A673 (cell line): Measurements from ENCODE around the gene PHLDA3. TPM values are rescaled to one million over a fixed set of nuclear protein-coding genes. Genes with fewer than 3 reads are reported as not detected.

Experiments
- BruUV-seq: library from RNA; stranded (reverse); fragments of 400-500 nt; replicated peaks from 2 replicates; lab custom pipeline; 2021; lab: Mats Ljungman, UMichigan
- CTCF ChIA-PET: fragments of 300-600 bp; sonication (Branson Sonifier 250); formaldehyde crosslinking; loops from one replicate; lab custom pipeline; 2022; ENCODE audit warnings: antibody characterized with exemption; lab: Charles Lee
- POLR2A ChIA-PET: fragments of 300-600 bp; sonication (Branson Sonifier 250); formaldehyde crosslinking; loops from one replicate; lab custom pipeline; 2022; ENCODE audit warnings: antibody characterized with exemption; ENCODE audit not compliant: low non-redundant PET; lab: Charles Lee
- DNase-seq: peaks from one replicate; pipeline ENCODE4 v3.0.0-alpha.2; 2015; ENCODE audit warnings: low spot score
- H3K27ac ChIP-seq: fragments of 200-600 bp; sonication (generic); 2 replicates; pipeline ENCODE4 v1.5.1; 2016; ENCODE audit warnings: mixed run types, low read depth, mild to moderate bottlenecking, mixed read lengths, antibody characterized with exemption, low read length; ENCODE audit not compliant: poor library complexity, severe bottlenecking
- H3K27me3 ChIP-seq: fragments of 200-600 bp; sonication (generic); replicated peaks from 2 replicates; pipeline ENCODE4 v1.6.1; 2017; ENCODE audit warnings: mixed run types, low read depth, mild to moderate bottlenecking, mixed read lengths, antibody characterized with exemption, low read length; ENCODE audit not compliant: insufficient read depth, poor library complexity
- H3K36me3 ChIP-seq: fragments of 200-600 bp; sonication (generic); 2 replicates; pipeline ENCODE4 v1.6.1; 2016; ENCODE audit warnings: mixed run types, mild to moderate bottlenecking, mixed read lengths, antibody characterized with exemption, low read length; ENCODE audit not compliant: insufficient read depth, poor library complexity, severe bottlenecking
- H3K4me1 ChIP-seq: fragments of 200-600 bp; sonication (generic); 2 replicates; pipeline ENCODE4 v1.6.1; 2017; ENCODE audit warnings: mixed run types, mild to moderate bottlenecking, mixed read lengths, antibody characterized with exemption, low read length; ENCODE audit not compliant: insufficient read depth, poor library complexity, severe bottlenecking
- H3K4me3 ChIP-seq: fragments of 200-600 bp; sonication (generic); 2 replicates; pipeline ENCODE4 v1.5.1; 2016; ENCODE audit warnings: low read depth, mixed run types, mild to moderate bottlenecking, mixed read lengths, low read length; ENCODE audit not compliant: poor library complexity, severe bottlenecking
- H3K9me3 ChIP-seq: fragments of 200-600 bp; sonication (generic); 2 replicates; pipeline ENCODE4 v1.6.1; 2016; ENCODE audit warnings: mixed run types, low read depth, mild to moderate bottlenecking, mixed read lengths, antibody characterized with exemption, low read length; ENCODE audit not compliant: poor library complexity, severe bottlenecking
- EZH2 ChIP-seq: fragments of 200-600 bp; sonication (generic); IDR thresholded peaks from 2 replicates; pipeline ENCODE4 v1.6.1; 2017; ENCODE audit warnings: borderline replicate concordance, low read depth, mild to moderate bottlenecking, mixed read lengths, antibody characterized with exemption, low read length; ENCODE audit not compliant: poor library complexity, severe bottlenecking
- intact Hi-C: fragments of 100-400 bp; cut with micrococcal nuclease; formaldehyde crosslinking; loops from one replicate; pipeline ENCODE4 v1.10.0; 2022; ENCODE audit not compliant: unreplicated experiment
- total RNA-seq: library from RNA; stranded (reverse); gene quantifications from 2 replicates; pipeline ENCODE4 v1.2.3, GENCODE V29; 2021
- TF ChIP-seq, protein P1 (sequence below): fragments of 300-800, 200-600 bp; sonication (generic); conservative IDR thresholded peaks from 2 replicates; pipeline ENCODE4 v1.5.1; 2017; ENCODE audit warnings: low read depth, mild to moderate bottlenecking, antibody characterized with exemption, low read length, moderate library complexity, mixed read lengths

PHLDA3 gene
- total RNA-seq, 1 experiment from 2014 or later, result 24.1 TPM

DNA sequence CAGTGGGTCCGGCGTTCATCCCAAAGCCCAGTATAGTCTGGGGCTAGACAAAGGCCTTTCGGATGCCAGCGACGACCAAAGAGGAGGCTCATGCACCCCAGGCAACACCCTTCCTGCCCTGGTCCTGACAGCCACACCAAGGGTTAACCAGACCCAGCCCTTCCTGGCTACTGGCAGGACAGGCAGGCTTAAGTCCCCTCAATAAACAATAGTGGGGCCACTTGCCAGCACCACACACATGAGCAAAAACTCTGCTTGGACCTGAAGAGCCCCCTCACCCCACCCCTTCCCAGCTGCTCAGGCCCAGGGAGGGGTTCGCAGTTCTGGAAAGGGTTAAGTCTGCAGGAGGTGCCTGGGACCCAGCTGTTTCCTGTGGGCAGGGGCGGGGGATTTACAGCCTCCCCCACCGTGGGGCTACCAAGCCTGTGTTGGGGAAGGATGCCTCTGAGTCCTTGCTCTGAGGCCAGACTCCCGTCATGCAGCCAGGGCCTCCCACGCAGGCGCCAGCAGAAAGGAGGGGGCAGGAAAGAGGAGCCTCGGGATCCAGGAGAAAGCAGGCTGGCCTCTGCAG, 18.2 kb downstream of the PHLDA3 start:
- TF ChIP-seq, protein P1, sequence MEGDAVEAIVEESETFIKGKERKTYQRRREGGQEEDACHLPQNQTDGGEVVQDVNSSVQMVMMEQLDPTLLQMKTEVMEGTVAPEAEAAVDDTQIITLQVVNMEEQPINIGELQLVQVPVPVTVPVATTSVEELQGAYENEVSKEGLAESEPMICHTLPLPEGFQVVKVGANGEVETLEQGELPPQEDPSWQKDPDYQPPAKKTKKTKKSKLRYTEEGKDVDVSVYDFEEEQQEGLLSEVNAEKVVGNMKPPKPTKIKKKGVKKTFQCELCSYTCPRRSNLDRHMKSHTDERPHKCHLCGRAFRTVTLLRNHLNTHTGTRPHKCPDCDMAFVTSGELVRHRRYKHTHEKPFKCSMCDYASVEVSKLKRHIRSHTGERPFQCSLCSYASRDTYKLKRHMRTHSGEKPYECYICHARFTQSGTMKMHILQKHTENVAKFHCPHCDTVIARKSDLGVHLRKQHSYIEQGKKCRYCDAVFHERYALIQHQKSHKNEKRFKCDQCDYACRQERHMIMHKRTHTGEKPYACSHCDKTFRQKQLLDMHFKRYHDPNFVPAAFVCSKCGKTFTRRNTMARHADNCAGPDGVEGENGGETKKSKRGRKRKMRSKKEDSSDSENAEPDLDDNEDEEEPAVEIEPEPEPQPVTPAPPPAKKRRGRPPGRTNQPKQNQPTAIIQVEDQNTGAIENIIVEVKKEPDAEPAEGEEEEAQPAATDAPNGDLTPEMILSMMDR, result no peak
- TF ChIP-seq EZH2, result no peak
- ChIA-PET POLR2A (no interaction called here), CTCF (interaction anchor here (0.7 to 1.3 kb wide), 3 partner anchors 31 to 168 kb away, joined by 3 to 4 read pairs (median 4); no protein-coding TSS in a partner anchor)
- Histone ChIP-seq H3K4me1 (peaks cover 41% of the 10 kb centered on the region), H3K27me3 (no peaks in the 10 kb centered on the region), H3K36me3 (no peaks in the 10 kb centered on the region), H3K9me3 (no peaks in the 10 kb centered on the region), H3K4me3 (no peak overlapping the region), H3K27ac (peak overlapping the region; percentile 61)
- BruUV-seq, result no TSS peak
- DNase-seq, result peak; percentile 96
- intact Hi-C loops, result loop anchor here (2.0 kb wide), 1 partner anchor 30 kb away; no protein-coding TSS in a partner anchor

GRCh38 chr1:201448990-201449389, 20.0 kb downstream of the PHLDA3 start:
- no peak for DNase-seq
- TF ChIP-seq EZH2, result no peak
- TF ChIP-seq, protein P1, result no peak
- no TSS peak for BruUV-seq
- intact Hi-C loops, result loop anchor here (2.0 kb wide), 1 partner anchor 64 kb away; no protein-coding TSS in a partner anchor
- CTCF ChIA-PET, result interaction anchor here (0.5 to 2.5 kb wide), 5 partner anchors 10 to 477 kb away, joined by 3 to 28 read pairs (median 5); partner anchors contain the start of gene PHLDA3
- Histone ChIP-seq H3K36me3 (no peaks in the 10 kb centered on the region), H3K9me3 (no peaks in the 10 kb centered on the region), H3K27ac (no peak overlapping the region), H3K27me3 (no peaks in the 10 kb centered on the region), H3K4me1 (peaks cover 31% of the 10 kb centered on the region), H3K4me3 (no peak overlapping the region)
- POLR2A ChIA-PET, result interaction anchor here (1.1 kb wide), 1 partner anchor 8 kb away, joined by 3 read pairs; no protein-coding TSS in a partner anchor

DNA sequence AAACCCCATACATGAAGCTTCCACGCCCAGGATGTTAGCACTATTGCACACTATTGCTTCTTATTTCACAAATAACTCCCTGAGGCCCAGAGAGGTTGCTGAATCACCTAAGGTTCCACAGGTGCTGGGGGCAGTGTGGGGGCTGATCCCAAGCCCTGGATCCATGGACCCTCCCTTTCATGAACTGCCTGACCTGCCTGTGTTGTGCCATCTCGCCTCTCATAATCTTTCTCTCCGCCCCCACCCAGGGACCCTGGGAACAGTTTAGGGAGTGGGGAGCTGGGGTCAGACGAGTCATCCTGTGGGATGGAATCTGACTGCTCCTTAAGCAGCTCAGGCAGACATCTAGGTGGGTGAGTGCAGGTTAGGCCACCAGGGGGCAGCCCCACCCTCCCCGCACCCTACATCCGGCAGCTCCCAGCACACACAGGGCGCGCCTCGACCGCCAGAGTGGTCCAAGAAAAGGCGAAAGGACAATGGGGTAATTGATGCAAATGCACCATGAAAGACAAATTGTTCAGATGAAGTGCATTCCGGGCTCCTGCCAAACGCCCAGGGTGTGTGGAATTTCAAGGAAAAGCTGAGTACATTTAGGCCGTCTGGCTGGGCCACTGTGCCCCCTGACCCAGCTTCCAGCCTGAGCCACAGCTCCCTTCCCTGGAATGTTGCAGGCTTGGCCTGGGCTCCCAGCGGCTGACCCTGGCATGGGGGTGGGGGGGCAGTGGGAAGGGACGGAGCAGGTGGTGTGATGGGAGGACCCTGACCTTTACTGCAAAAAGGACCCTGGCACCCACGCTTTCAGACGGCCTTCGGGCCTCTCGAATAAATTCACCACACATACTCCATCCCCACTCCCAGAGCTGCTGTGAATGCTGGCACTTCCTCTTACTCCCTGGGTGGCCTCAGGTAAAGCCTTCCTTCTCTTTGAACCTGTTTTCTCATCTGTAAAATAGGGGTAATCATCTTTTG, 20.8 kb downstream of the PHLDA3 start:
- Histone ChIP-seq H3K4me3 (no peak overlapping the region), H3K36me3 (no peaks in the 10 kb centered on the region), H3K27ac (no peak overlapping the region), H3K4me1 (peaks cover 31% of the 10 kb centered on the region), H3K9me3 (no peaks in the 10 kb centered on the region), H3K27me3 (no peaks in the 10 kb centered on the region)
- POLR2A ChIA-PET, result interaction anchor here (0.7 kb wide), 1 partner anchor 65 kb away, joined by 3 read pairs; no protein-coding TSS in a partner anchor
- peak; percentile 82 for DNase-seq
- CTCF ChIA-PET, result interaction anchor here (0.5 to 2.5 kb wide), 14 partner anchors 8 to 1035 kb away, joined by 3 to 31 read pairs (median 6); partner anchors contain the start of gene PHLDA3
- intact Hi-C loops, result loop anchor here (2.0 kb wide), 1 partner anchor 65 kb away; no protein-coding TSS in a partner anchor
- TF ChIP-seq EZH2, result no peak
- TF ChIP-seq, protein P1, result peak; percentile 87
- BruUV-seq, result no TSS peak
